Neural cell (in vitro differentiated cells): Measurements from ENCODE around the gene CPLX1. TPM values are rescaled to one million over a fixed set of nuclear protein-coding genes. Genes with fewer than 3 reads are reported as not detected.

Experiments used
- H2AFZ ChIP-seq: fragments of 200-600, 300-800 bp; sonication (generic), shearing (Covaris generic); 2 replicates; pipeline ENCODE4 v1.6.0; 2014; ENCODE audit warnings: low read depth, mild to moderate bottlenecking, antibody characterized with exemption, low read length, moderate library complexity
- H3F3A ChIP-seq: fragments of 200-600 bp; shearing (Covaris generic); 2 replicates; pipeline ENCODE4 v1.6.1; 2016; ENCODE audit warnings: mild to moderate bottlenecking, moderate library complexity, mixed read lengths, antibody characterized with exemption, low read length; ENCODE audit not compliant: insufficient read depth, poor library complexity, severe bottlenecking
- H3K27ac ChIP-seq: fragments of 200-600, 300-800 bp; sonication (generic), shearing (Covaris generic); 2 replicates; pipeline ENCODE4 v1.5.1; 2014; ENCODE audit warnings: mild to moderate bottlenecking, low read length, moderate library complexity
- H3K27me3 ChIP-seq: fragments of 300-800, 200-600 bp; sonication (generic), shearing (Covaris generic); 2 replicates; pipeline ENCODE4 v1.6.0; 2014; ENCODE audit warnings: mild to moderate bottlenecking, low read depth, low read length, moderate library complexity; ENCODE audit not compliant: insufficient read depth
- H3K36me3 ChIP-seq: fragments of 300-800, 200-600 bp; sonication (generic), shearing (Covaris generic); 2 replicates; pipeline ENCODE4 v1.5.1; 2014; ENCODE audit warnings: mild to moderate bottlenecking, antibody characterized with exemption, low read length, moderate library complexity; ENCODE audit not compliant: insufficient read depth
- H3K4me2 ChIP-seq: fragments of 300-800, 200-600 bp; sonication (generic), shearing (Covaris generic); 2 replicates; pipeline ENCODE4 v1.6.0; 2014; ENCODE audit warnings: mild to moderate bottlenecking, low read length
- H3K4me3 ChIP-seq: fragments of 300-800, 200-600 bp; sonication (generic), shearing (Covaris generic); 2 replicates; pipeline ENCODE4 v1.5.1; 2014; ENCODE audit warnings: mild to moderate bottlenecking, low read length, moderate library complexity
- H3K79me2 ChIP-seq: fragments of 200-600 bp; shearing (Covaris generic); replicated peaks from 2 replicates; pipeline ENCODE4 v1.6.0; 2014; ENCODE audit warnings: mild to moderate bottlenecking, low read length, moderate library complexity; ENCODE audit not compliant: insufficient read depth
- H3K9ac ChIP-seq: fragments of 300-800, 200-600 bp; sonication (generic), shearing (Covaris generic); 2 replicates; pipeline ENCODE4 v1.6.1; 2016; ENCODE audit warnings: mild to moderate bottlenecking, low read length, mixed read lengths
- H3K9me2 ChIP-seq: fragments of 200-600 bp; shearing (Covaris generic); 2 replicates; pipeline ENCODE4 v1.6.1; 2016; ENCODE audit warnings: mild to moderate bottlenecking, low read length, mixed read lengths; ENCODE audit not compliant: insufficient read depth
- H3K9me3 ChIP-seq: fragments of 200-600, 300-800 bp; sonication (generic), shearing (Covaris generic); 2 replicates; pipeline ENCODE4 v1.6.1; 2016; ENCODE audit warnings: mild to moderate bottlenecking, mixed run types, low read length, moderate library complexity, mixed read lengths
- H4K20me1 ChIP-seq: fragments of 200-600 bp; shearing (Covaris generic); 2 replicates; pipeline ENCODE4 v1.6.1; 2016; ENCODE audit warnings: mild to moderate bottlenecking, mixed run types; ENCODE audit not compliant: insufficient read depth
- EP300 ChIP-seq: fragments of 450-650 bp; conservative IDR thresholded peaks from 2 replicates; pipeline ENCODE4 v1.6.1; 2014; ENCODE audit warnings: antibody characterized with exemption, mild to moderate bottlenecking, moderate library complexity; ENCODE audit not compliant: poor library complexity, severe bottlenecking
- EZH2 ChIP-seq: fragments of 200-600, 300-800 bp; shearing (Covaris generic), sonication (generic); IDR thresholded peaks from 2 replicates; pipeline ENCODE4 v1.6.1; 2014; ENCODE audit warnings: antibody characterized with exemption, low read length, borderline replicate concordance, mild to moderate bottlenecking; ENCODE audit not compliant: insufficient read depth, poor library complexity, severe bottlenecking
- MXI1 ChIP-seq: fragments of 450-650 bp; conservative IDR thresholded peaks from 2 replicates; pipeline ENCODE4 v1.6.1; 2014; ENCODE audit warnings: antibody characterized with exemption, mild to moderate bottlenecking; ENCODE audit not compliant: poor library complexity, severe bottlenecking
- POLR2AphosphoS5 ChIP-seq: IDR thresholded peaks from 2 replicates; pipeline ENCODE4 v1.6.1; 2012
- RAD21 ChIP-seq: fragments of 450-650 bp; conservative IDR thresholded peaks from 2 replicates; pipeline ENCODE4 v1.6.1; 2014; ENCODE audit warnings: antibody characterized with exemption, mild to moderate bottlenecking, moderate library complexity
- SMC3 ChIP-seq: fragments of 450-650 bp; conservative IDR thresholded peaks from 2 replicates; pipeline ENCODE4 v1.6.1; 2014; ENCODE audit warnings: antibody characterized with exemption, mild to moderate bottlenecking, moderate library complexity; ENCODE audit not compliant: poor library complexity
- TAF1 ChIP-seq: IDR thresholded peaks from 2 replicates; pipeline ENCODE4 v1.6.1; 2012; ENCODE audit warnings: low read depth
- polyA plus RNA-seq: library from polyadenylated mRNA; depleted of rRNA; stranded (reverse); fragments of >200 nt; gene quantifications from 2 replicates; pipeline ENCODE4 v1.2.3, GENCODE V29; 2014
- TF ChIP-seq, protein P1 (sequence below): IDR thresholded peaks from 2 replicates; pipeline ENCODE4 v1.6.1; 2012; ENCODE audit warnings: borderline replicate concordance
- TF ChIP-seq, protein P2 (sequence below): fragments of 450-650 bp; IDR thresholded peaks from 2 replicates; pipeline ENCODE4 v1.5.1; 2014; ENCODE audit warnings: antibody characterized with exemption, mild to moderate bottlenecking, moderate library complexity; ENCODE audit not compliant: poor library complexity, severe bottlenecking

CPLX1 gene
- polyA plus RNA-seq, 1 donor from 2014 or later = 7.6 TPM

DNA sequence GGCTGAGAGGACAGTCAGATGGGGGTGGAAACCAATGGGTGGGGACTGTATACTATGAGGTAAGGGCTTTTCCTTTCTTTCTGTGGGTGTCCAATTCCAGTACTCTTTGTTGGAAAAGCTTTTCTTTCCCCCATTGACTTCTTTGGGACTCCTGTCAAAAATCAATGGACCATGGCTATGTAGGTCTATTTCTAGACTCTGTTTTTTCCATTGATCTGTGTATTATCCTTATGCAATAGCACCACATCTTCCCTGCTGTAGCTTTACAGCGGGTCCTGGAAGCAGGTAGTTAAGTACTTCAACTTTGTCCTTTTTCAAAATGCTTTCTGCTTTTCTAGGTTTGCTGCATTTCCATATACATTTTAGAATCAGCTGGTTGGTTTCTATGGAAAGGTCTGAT is 11.8 kb upstream of the CPLX1 start:
- Histone ChIP-seq H3K36me3 (no peaks in the 10 kb centered on the region), H3K9ac (no peak overlapping the region), H3K4me2 (no peak overlapping the region), H3K9me2 (no peaks in the 10 kb centered on the region), H4K20me1 (no peaks in the 10 kb centered on the region), H3K79me2 (no peaks in the 10 kb centered on the region), H3F3A (no peaks in the 10 kb centered on the region), H3K27me3 (no peaks in the 10 kb centered on the region), H3K4me3 (no peak overlapping the region), H3K27ac (no peak overlapping the region), H2AFZ (no peak overlapping the region), H3K9me3 (peaks cover 4% of the 10 kb centered on the region)
- TF ChIP-seq, protein P1, sequence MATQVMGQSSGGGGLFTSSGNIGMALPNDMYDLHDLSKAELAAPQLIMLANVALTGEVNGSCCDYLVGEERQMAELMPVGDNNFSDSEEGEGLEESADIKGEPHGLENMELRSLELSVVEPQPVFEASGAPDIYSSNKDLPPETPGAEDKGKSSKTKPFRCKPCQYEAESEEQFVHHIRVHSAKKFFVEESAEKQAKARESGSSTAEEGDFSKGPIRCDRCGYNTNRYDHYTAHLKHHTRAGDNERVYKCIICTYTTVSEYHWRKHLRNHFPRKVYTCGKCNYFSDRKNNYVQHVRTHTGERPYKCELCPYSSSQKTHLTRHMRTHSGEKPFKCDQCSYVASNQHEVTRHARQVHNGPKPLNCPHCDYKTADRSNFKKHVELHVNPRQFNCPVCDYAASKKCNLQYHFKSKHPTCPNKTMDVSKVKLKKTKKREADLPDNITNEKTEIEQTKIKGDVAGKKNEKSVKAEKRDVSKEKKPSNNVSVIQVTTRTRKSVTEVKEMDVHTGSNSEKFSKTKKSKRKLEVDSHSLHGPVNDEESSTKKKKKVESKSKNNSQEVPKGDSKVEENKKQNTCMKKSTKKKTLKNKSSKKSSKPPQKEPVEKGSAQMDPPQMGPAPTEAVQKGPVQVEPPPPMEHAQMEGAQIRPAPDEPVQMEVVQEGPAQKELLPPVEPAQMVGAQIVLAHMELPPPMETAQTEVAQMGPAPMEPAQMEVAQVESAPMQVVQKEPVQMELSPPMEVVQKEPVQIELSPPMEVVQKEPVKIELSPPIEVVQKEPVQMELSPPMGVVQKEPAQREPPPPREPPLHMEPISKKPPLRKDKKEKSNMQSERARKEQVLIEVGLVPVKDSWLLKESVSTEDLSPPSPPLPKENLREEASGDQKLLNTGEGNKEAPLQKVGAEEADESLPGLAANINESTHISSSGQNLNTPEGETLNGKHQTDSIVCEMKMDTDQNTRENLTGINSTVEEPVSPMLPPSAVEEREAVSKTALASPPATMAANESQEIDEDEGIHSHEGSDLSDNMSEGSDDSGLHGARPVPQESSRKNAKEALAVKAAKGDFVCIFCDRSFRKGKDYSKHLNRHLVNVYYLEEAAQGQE = no peak
- TF ChIP-seq RAD21 = no peak
- TF ChIP-seq TAF1 = no peak
- TF ChIP-seq SMC3 = no peak
- no peak for TF ChIP-seq POLR2AphosphoS5
- TF ChIP-seq EZH2 = no peak

DNA sequence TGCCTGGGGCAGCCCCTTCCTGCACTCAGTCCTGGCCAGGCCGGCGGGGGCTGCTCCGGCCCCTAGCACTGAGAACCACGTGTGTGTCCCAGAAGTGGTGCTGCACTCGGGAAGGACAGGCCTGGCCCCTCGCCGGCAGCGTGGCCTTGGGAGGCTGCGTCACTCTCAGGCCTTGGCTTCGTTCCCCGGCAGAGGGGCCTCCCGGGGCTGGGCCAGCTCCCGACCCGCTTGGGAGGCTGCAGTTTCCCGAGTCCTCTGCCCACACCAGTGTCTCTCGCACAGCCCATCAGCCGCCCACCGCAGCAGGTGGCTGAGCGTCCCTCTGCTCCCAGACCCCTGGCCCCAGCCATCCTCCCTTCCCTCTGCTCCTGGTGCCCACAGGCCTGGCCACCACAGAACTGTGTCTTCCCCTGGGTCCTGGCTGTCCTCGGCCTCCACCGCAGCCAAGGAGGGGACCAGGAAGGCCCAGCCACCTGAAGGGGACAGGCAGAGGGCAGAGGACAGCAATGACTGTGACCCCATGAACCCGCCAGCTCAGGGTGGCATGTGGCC is 10.9 kb upstream of the CPLX1 start:
- H3K4me2 ChIP-seq = no peak overlapping the region
- no peaks in the 10 kb centered on the region for H3K27me3 ChIP-seq
- H3K27ac ChIP-seq = no peak overlapping the region
- no peaks in the 10 kb centered on the region for H4K20me1 ChIP-seq
- H2AFZ ChIP-seq = no peak overlapping the region
- H3K9me3 ChIP-seq = peaks cover 4% of the 10 kb centered on the region
- no peaks in the 10 kb centered on the region for H3K9me2 ChIP-seq
- H3F3A ChIP-seq = no peaks in the 10 kb centered on the region
- no peak overlapping the region for H3K9ac ChIP-seq
- no peaks in the 10 kb centered on the region for H3K36me3 ChIP-seq
- no peaks in the 10 kb centered on the region for H3K79me2 ChIP-seq
- no peak overlapping the region for H3K4me3 ChIP-seq
- TF ChIP-seq EZH2 (no peak), TAF1 (no peak), POLR2AphosphoS5 (no peak), EP300 (no peak), MXI1 (no peak), SMC3 (no peak), RAD21 (no peak)
- TF ChIP-seq, protein P1 = no peak
- TF ChIP-seq, protein P2, sequence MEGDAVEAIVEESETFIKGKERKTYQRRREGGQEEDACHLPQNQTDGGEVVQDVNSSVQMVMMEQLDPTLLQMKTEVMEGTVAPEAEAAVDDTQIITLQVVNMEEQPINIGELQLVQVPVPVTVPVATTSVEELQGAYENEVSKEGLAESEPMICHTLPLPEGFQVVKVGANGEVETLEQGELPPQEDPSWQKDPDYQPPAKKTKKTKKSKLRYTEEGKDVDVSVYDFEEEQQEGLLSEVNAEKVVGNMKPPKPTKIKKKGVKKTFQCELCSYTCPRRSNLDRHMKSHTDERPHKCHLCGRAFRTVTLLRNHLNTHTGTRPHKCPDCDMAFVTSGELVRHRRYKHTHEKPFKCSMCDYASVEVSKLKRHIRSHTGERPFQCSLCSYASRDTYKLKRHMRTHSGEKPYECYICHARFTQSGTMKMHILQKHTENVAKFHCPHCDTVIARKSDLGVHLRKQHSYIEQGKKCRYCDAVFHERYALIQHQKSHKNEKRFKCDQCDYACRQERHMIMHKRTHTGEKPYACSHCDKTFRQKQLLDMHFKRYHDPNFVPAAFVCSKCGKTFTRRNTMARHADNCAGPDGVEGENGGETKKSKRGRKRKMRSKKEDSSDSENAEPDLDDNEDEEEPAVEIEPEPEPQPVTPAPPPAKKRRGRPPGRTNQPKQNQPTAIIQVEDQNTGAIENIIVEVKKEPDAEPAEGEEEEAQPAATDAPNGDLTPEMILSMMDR = no peak
